Stomach (tissue), 9 donors: Measurements from ENCODE around the gene LHFPL2. TPM values are rescaled to one million over a fixed set of nuclear protein-coding genes. Genes with fewer than 3 reads are reported as not detected.

Experiments used
- DNase-seq, 2 donors: peaks; one replicate each; pipeline versions ENCODE4 v3.0.0 to v3.0.0-alpha.2; 2013 to 2019
- H3K27ac ChIP-seq, 5 donors: fragments of 200-600 bp in 4 of 5; sonication (generic) in 4 of 5; one replicate each; pipeline ENCODE4 v1.5.1; 2013 to 2019; ENCODE audit warnings: mild to moderate bottlenecking in 1 of 5, moderate library complexity in 1 of 5
- H3K27me3 ChIP-seq, 3 donors: fragments of 200-600 bp; sonication (generic); one replicate each; pipeline ENCODE4 v1.5.1; 2017 to 2019; ENCODE audit warnings: mixed run types in 1 of 3
- H3K36me3 ChIP-seq, 4 donors: fragments of 200-600 bp; sonication (generic); 1 replicate in 3 of 4; 2 replicates in 1 of 4; pipeline ENCODE4 v1.5.1; 2016 to 2019
- H3K4me1 ChIP-seq, 4 donors: fragments of 200-600 bp; sonication (generic); one replicate each; pipeline ENCODE4 v1.5.1; 2016 to 2019
- H3K4me3 ChIP-seq, 4 donors: fragments of 200-600 bp; sonication (generic) in 3 of 4; one replicate each; pipeline ENCODE4 v1.5.1; 2016 to 2019; ENCODE audit warnings: mild to moderate bottlenecking in 1 of 4
- H3K9me3 ChIP-seq, 4 donors: fragments of 200-600 bp; sonication (generic); one replicate each; pipeline ENCODE4 v1.5.1; 2016 to 2019
- EP300 ChIP-seq: sonication (generic); formaldehyde crosslinking; IDR thresholded peaks from one replicate; pipeline ENCODE4 v1.6.1; 2017; ENCODE audit warnings: antibody characterized with exemption
- POLR2A ChIP-seq, 4 donors: fragments of 450-650 bp; IDR thresholded peaks; one replicate each; pipeline ENCODE4 v1.6.1; 2016; ENCODE audit warnings: antibody characterized with exemption in 4 of 4, control low read depth in 2 of 4, mild to moderate bottlenecking in 1 of 4, moderate library complexity in 1 of 4
- POLR2AphosphoS5 ChIP-seq, 3 donors: sonication (generic); formaldehyde crosslinking; IDR thresholded peaks; one replicate each; pipeline ENCODE4 v1.6.1; 2016; ENCODE audit warnings: antibody characterized with exemption in 3 of 3
- WGBS, 5 donors: extraction: QIAGEN DNeasy Blood & Tissue Kit in 3 of 5; methylation state at CpG; one replicate each; pipeline versions ENCODE4 v1.1.5 to v1.1.7; 2013 to 2018; 5-methylcytosine and 5-hydroxymethylcytosine counted together
- intact Hi-C: fragments of 100-400 bp; cut with DNase I; formaldehyde crosslinking; loops from one replicate; pipeline ENCODE4 v1.15.1; 2023; ENCODE audit warnings: low total_unique reads
- polyA plus RNA-seq, 3 donors: library from polyadenylated mRNA; stranded (reverse); fragments of 200-250 nt; gene quantifications; one replicate each; pipeline ENCODE4 v1.2.3, GENCODE V29; 2013
- total RNA-seq, 5 donors: library from RNA; depleted of rRNA; stranded (reverse); fragments of >200 nt; gene quantifications; one replicate each; pipeline versions ENCODE4 v1.1.0 to v1.2.3, GENCODE V29; 2014 to 2016
- TF ChIP-seq, protein P1 (sequence below), 7 experiments: fragments of 450-650 bp in 4 of 7; fragments of 200-600 bp in 3 of 7; sonication (generic) in 3 of 7; IDR thresholded peaks; one replicate each; pipeline ENCODE4 v1.5.1; 2016 to 2019; ENCODE audit warnings: antibody characterized with exemption in 7 of 7, control low read depth in 2 of 7, mild to moderate bottlenecking in 1 of 7
- donor health status: healthy with polysubstance abuse.
- donor health status: Bipolar disorder and iron deficiency.
- donor health status: healthy.

The LHFPL2 gene
- total and polyA plus RNA-seq, 8 donors, result 3.7 to 53.6 (median 24.3) TPM

DNA sequence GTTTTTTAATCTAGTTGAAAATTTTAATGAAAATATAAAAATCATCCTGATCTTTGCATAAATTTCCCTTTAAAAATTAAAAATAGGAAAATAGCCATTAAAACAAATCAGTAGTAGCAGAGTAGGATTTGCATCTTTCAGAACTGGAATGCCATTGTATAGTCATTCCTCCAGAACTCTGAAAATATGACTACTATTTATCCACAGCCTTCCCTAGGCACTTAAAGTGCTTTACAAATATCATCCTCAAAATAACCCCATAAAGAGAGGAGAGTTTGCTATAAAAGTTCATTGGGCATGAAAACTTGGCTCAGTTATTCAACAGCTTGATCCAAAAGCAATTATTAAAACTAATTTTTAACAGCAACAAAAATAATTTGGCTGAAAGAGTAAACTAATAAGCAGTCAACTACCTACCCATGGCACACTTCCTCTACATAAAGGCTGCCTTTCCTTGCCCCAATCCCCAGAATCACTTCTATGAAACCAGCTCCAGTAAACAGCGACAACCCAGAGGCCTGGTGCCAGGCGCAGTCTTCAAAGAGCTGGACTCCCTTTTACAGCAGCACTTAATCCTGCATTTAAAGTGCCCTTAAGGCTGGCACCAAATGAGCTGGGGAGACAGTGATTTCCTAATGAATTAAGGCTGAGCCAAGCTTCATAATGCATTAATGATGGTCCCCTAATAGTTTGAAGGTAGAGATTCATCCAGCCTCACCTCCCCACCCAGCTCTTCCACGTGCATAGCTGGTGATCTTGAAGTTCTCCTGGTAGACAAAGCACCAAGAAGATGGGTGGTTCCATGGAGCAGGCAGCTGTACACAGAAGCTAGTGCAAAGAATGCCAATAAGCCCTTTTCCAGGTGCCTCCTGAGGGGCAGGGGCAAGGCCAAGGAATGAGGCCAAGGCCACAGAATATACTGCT, 36.1 kb downstream of the LHFPL2 start:
- no peak for TF ChIP-seq POLR2AphosphoS5 (IDR thresholded peaks at IDR 0.05)
- no peak for TF ChIP-seq POLR2A (IDR thresholded peaks at IDR 0.05)
- no peak for TF ChIP-seq EP300
- H3K36me3 ChIP-seq, result no peaks in the 10 kb centered on the region
- H3K4me3 ChIP-seq, result no peak overlapping the region
- intact Hi-C loops, result no loop called here
- no peak for DNase-seq
- 83 to 90% (median 87%) methylated on average over 3 of the region's 3 CpGs for WGBS, 5 donors
- no peaks in the 10 kb centered on the region for H3K9me3 ChIP-seq
- peaks cover 0 to 37% (median 29%) of the 10 kb centered on the region in 4 donors for H3K4me1 ChIP-seq
- peak overlapping the region in 2 of 5 donors; percentile 0 to 73 for H3K27ac ChIP-seq
- H3K27me3 ChIP-seq, result no peaks in the 10 kb centered on the region

DNA sequence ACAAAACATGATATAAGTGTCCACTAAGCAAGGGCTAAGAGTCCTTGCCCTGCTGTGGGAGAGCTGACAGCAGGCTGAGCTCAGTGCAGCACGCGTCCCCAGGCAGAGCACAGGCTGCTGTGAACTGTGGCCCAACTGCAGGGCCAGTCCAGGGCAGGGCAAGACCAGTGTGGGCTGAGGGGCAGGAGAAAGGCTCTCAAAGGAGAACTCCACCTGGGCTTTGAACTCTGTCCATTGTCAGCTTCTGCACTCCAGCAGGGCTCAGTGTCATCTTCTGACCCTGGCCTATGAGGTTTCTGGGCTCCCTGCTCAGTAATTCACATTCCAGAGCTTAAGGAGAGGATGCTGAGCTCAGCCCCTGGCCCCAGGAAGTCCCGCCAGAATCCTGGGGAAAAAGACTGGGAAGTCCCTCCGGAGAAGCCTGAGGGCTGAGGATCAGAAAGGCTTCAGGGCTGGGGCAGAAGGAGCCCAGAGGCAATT, 37.4 kb downstream of the LHFPL2 start:
- Histone ChIP-seq H3K36me3 (no peaks in the 10 kb centered on the region), H3K4me1 (peaks cover 0 to 43% (median 32%) of the 10 kb centered on the region in 4 donors), H3K27me3 (no peaks in the 10 kb centered on the region), H3K9me3 (no peaks in the 10 kb centered on the region), H3K4me3 (no peak overlapping the region), H3K27ac (peak overlapping the region; percentile 5 to 79 (median 73))
- DNase-seq, result no peak
- WGBS, 5 donors, result 67 to 87% (median 73%) methylated on average over 3 to 4 of the region's 4 CpGs
- no peak for TF ChIP-seq POLR2AphosphoS5 (IDR thresholded peaks at IDR 0.05)
- TF ChIP-seq POLR2A (IDR thresholded peaks at IDR 0.05), result no peak
- TF ChIP-seq EP300, result no peak
- TF ChIP-seq, protein P1, sequence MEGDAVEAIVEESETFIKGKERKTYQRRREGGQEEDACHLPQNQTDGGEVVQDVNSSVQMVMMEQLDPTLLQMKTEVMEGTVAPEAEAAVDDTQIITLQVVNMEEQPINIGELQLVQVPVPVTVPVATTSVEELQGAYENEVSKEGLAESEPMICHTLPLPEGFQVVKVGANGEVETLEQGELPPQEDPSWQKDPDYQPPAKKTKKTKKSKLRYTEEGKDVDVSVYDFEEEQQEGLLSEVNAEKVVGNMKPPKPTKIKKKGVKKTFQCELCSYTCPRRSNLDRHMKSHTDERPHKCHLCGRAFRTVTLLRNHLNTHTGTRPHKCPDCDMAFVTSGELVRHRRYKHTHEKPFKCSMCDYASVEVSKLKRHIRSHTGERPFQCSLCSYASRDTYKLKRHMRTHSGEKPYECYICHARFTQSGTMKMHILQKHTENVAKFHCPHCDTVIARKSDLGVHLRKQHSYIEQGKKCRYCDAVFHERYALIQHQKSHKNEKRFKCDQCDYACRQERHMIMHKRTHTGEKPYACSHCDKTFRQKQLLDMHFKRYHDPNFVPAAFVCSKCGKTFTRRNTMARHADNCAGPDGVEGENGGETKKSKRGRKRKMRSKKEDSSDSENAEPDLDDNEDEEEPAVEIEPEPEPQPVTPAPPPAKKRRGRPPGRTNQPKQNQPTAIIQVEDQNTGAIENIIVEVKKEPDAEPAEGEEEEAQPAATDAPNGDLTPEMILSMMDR (IDR thresholded peaks at IDR 0.05), result no peak
- intact Hi-C loops, result no loop called here

DNA sequence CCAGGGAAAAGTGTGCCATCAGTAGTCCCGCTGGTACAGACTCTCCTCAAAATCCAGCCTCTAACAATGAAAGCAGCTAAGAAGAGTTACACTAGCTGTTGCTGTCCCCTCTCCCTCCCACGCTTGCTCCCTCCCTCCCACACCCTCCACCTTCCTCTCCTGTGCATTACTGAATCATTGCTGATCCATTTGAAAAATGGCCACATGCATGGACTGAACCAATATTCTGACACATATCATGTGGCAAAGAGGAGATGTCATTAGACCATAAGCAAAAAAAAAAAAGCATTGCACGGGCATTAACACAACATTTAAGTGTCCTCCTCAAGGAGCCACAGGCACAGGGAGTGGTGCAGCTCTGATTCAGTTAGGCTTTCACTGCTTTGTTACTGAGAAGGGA, 37.9 kb downstream of the LHFPL2 start:
- Histone ChIP-seq H3K27ac (peak overlapping the region in 4 of 5 donors; percentile 69 to 79 (median 73)), H3K27me3 (no peaks in the 10 kb centered on the region), H3K36me3 (no peaks in the 10 kb centered on the region), H3K4me3 (no peak overlapping the region), H3K9me3 (no peaks in the 10 kb centered on the region), H3K4me1 (peaks cover 0 to 48% (median 33%) of the 10 kb centered on the region in 4 donors)
- WGBS, 5 donors, result 79 to 90% (median 82%) methylated on average over 3 of the region's 3 CpGs
- intact Hi-C loops, result no loop called here
- TF ChIP-seq, protein P1 (IDR thresholded peaks at IDR 0.05), result no peak
- TF ChIP-seq POLR2A (IDR thresholded peaks at IDR 0.05) (no peak), EP300 (no peak), POLR2AphosphoS5 (IDR thresholded peaks at IDR 0.05) (no peak)
- no peak for DNase-seq

DNA sequence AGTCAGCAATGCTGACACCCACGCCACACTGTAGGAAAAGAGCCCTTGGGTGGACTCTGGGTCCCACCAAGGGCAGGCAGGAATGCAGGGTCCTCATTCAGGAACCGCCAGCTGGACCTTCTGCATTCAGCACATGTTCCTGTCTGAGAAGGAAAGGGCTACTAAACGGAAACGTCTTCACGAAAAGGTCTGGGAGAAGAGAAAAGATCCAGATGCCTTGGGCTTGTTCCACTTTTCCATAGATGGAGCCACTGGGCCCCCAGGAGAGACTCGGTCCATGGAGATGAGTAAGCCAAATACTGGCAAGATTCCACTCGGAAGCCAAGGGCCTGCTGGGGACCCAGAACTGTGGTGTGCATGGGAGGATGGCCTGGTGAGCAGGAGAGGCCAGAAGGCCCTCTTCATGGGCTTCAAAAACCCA, 38.4 kb downstream of the LHFPL2 start:
- intact Hi-C loops, result no loop called here
- WGBS, 5 donors, result 64 to 89% (median 78%) methylated on average over 6 to 7 of the region's 7 CpGs
- TF ChIP-seq POLR2AphosphoS5 (IDR thresholded peaks at IDR 0.05) (peak in 1 of 3 donors; percentile 66), POLR2A (IDR thresholded peaks at IDR 0.05) (no peak)
- Histone ChIP-seq H3K27ac (peak overlapping the region; percentile 5 to 79 (median 73)), H3K4me1 (peaks cover 3 to 52% (median 35%) of the 10 kb centered on the region in 4 donors), H3K4me3 (no peak overlapping the region), H3K9me3 (no peaks in the 10 kb centered on the region), H3K36me3 (no peaks in the 10 kb centered on the region), H3K27me3 (no peaks in the 10 kb centered on the region)
- peak in 1 of 2 donors; percentile 63 for DNase-seq

DNA sequence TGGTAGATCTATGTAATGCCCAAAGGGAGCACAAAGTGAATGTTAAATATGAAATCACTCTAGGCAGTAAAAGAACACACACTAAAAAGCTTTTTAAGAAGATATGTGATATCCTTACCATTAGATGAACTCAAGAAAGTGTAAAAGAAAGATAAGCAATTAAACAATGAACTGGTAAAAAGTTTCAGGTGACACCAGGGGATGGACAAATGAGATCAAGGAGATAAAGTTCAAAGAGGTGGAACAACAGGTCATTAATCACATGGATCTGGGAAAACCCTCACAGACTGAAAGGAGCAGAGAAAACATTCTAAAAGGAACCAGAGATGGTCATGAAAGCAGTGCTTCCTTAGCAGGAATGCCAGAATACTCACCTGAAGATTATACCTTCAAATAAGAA, 40.7 kb downstream of the LHFPL2 start:
- no peak overlapping the region for H3K27ac ChIP-seq
- H3K9me3 ChIP-seq, result no peaks in the 10 kb centered on the region
- H3K4me1 ChIP-seq, result peaks cover 11 to 56% (median 40%) of the 10 kb centered on the region in 4 donors
- no peak overlapping the region for H3K4me3 ChIP-seq
- H3K36me3 ChIP-seq, result no peaks in the 10 kb centered on the region
- no peak for TF ChIP-seq POLR2AphosphoS5 (IDR thresholded peaks at IDR 0.05)
- TF ChIP-seq EP300, result no peak
- TF ChIP-seq, protein P1 (IDR thresholded peaks at IDR 0.05), result no peak
- no peak for TF ChIP-seq POLR2A (IDR thresholded peaks at IDR 0.05)
- no peak for DNase-seq
- H3K27me3 ChIP-seq, result no peaks in the 10 kb centered on the region
- intact Hi-C loops, result no loop called here
